GM19324 (cell line): Measurements from ENCODE around the gene SIRPA.

Source experiments
- ATAC-seq: cut with Tn5 transposase; IDR thresholded peaks from one replicate; pipeline ENCODE4 v1.9.1; 2021; ENCODE audit warnings: mild to moderate bottlenecking, moderate library complexity; ENCODE audit not compliant: unreplicated experiment, low FRiP score

Gene SIRPA

GRCh38 chr20:1945134-1945618 is 50.0 kb downstream of the SIRPA start:
- ATAC-seq = no peak

GRCh38 chr20:1945660-1946059 is 50.5 kb downstream of the SIRPA start:
- ATAC-seq = no peak

- ATAC-seq = no peak
Measured at GRCh38 chr20:1946442-1946761, 51.2 kb downstream of the SIRPA start.

- ATAC-seq = no peak
Measured at GRCh38 chr20:1946762-1947534, 51.7 kb downstream of the SIRPA start.

- no peak for ATAC-seq
Measured at GRCh38 chr20:1947535-1947846, 52.3 kb downstream of the SIRPA start.

- ATAC-seq = no peak
Measured at GRCh38 chr20:1949347-1950100, 54.3 kb downstream of the SIRPA start.

- no peak for ATAC-seq
Measured at GRCh38 chr20:1950836-1951235, 55.6 kb downstream of the SIRPA start.

GRCh38 chr20:1951436-1952115 is 56.4 kb downstream of the SIRPA start:
- no peak for ATAC-seq

- no peak for ATAC-seq
Measured at GRCh38 chr20:1952737-1953530, 57.7 kb downstream of the SIRPA start.

GRCh38 chr20:1953621-1954020 is 58.4 kb downstream of the SIRPA start:
- no peak for ATAC-seq

- no peak for ATAC-seq
Measured at GRCh38 chr20:1955217-1955616, 60.0 kb downstream of the SIRPA start.

- ATAC-seq = no peak
Measured at GRCh38 chr20:1958426-1958825, 63.2 kb downstream of the SIRPA start.

GRCh38 chr20:1959156-1959555 is 63.9 kb downstream of the SIRPA start:
- no peak for ATAC-seq

- ATAC-seq = no peak
Measured at GRCh38 chr20:1961374-1961773, 66.2 kb downstream of the SIRPA start.

- ATAC-seq = no peak
Measured at GRCh38 chr20:1964061-1964460, 68.9 kb downstream of the SIRPA start.

- no peak for ATAC-seq
Measured at GRCh38 chr20:1964659-1965405, 69.6 kb downstream of the SIRPA start.

GRCh38 chr20:1965520-1966351 is 70.5 kb downstream of the SIRPA start:
- ATAC-seq = no peak

GRCh38 chr20:1968964-1969363 is 73.8 kb downstream of the SIRPA start:
- no peak for ATAC-seq

- no peak for ATAC-seq
Measured at GRCh38 chr20:1971893-1972586, 76.8 kb downstream of the SIRPA start.
